Metanephros (tissue), 1 donor: ENCODE data around the gene BST1. TPM values are rescaled to one million over a fixed set of nuclear protein-coding genes. Genes with fewer than 3 reads are reported as not detected.

Source experiments
- total RNA-seq: library from RNA; depleted of rRNA; stranded (reverse); fragments of >200 nt; gene quantifications from one replicate; pipeline ENCODE4 v1.2.3, GENCODE V29; 2014

BST1 gene
- total RNA-seq = 10.2 TPM

GRCh38 chr4:15702941-15703403 lies at the start of gene BST1:
Gene BST1 (plus strand): TSS chr4:15703065. CDS start chr4:15703145, 80 bp downstream.

GRCh38 chr4:15655223-15656037 lies 47.4 kb upstream of the BST1 start, which contains the start of gene FBXL5:
Gene FBXL5 (minus strand): TSS chr4:15655357. CDS start chr4:15655287, 70 bp downstream.

GRCh38 chr4:15681372-15682241 lies 21.3 kb upstream of the BST1 start, which contains the start of gene FAM200B:
Gene FAM200B (plus strand): TSS chr4:15681827. CDS start chr4:15686978, 5,151 bp downstream.

GRCh38 chr4:15778289-15779241 lies 75.7 kb downstream of the BST1 start, which contains the start of gene CD38:
Gene CD38 (plus strand): TSS chr4:15778328. CDS start chr4:15778415, 87 bp downstream.

Other genes with a start within 250 kb of the BST1 start
- 42.0 TPM for gene CC2D2A, start 233.2 kb upstream of the BST1 start, total RNA-seq
- 121 TPM for gene FBXL5, start 47.7 kb upstream of the BST1 start, total RNA-seq
- gene FAM200B, start 21.2 kb upstream of the BST1 start, total RNA-seq = 38.1 TPM
- gene CD38, start 75.3 kb downstream of the BST1 start, total RNA-seq = 1.9 TPM
- 0.12 TPM for gene FGFBP1, start 235.7 kb downstream of the BST1 start, total RNA-seq